H1 (cell line): Measurements from ENCODE around the gene SLC7A14. TPM values are rescaled to one million over a fixed set of nuclear protein-coding genes. Genes with fewer than 3 reads are reported as not detected.

ENCODE experiments used
- CTCF ChIA-PET: fragments of 300-600 bp; sonication (Branson Sonifier 250); formaldehyde crosslinking; loops from one replicate; lab custom pipeline; 2021; ENCODE audit not compliant: partially characterized antibody; lab: Charles Lee
- POLR2A ChIA-PET: fragments of 300-600 bp; sonication (Branson Sonifier 250); formaldehyde crosslinking; loops from one replicate; lab custom pipeline; 2021; ENCODE audit warnings: inconsistent platforms; ENCODE audit not compliant: partially characterized antibody; lab: Charles Lee
- DNase-seq, 2 experiments: peaks; one replicate each; pipeline versions ENCODE4 v3.0.0 to v3.0.0-alpha.2; 2010 to 2022; ENCODE audit warnings: low spot score in 2 of 2, low read depth in 1 of 2, mixed read lengths in 1 of 2
- FAIRE-seq: peaks from 2 replicates; lab custom pipeline; 2011; peaks lifted over from hg19 to GRCh38; lab: Jason Lieb, UNC
- H2AFZ ChIP-seq: 2 replicates; pipeline ENCODE4 v1.8.1; 2012; ENCODE audit warnings: low read length, inconsistent platforms
- H2AK5ac ChIP-seq: 2 replicates; pipeline ENCODE4 v1.6.1; 2013; ENCODE audit warnings: low read depth, low read length
- H2BK120ac ChIP-seq: replicated peaks from 2 replicates; pipeline ENCODE3; 2013; ENCODE audit warnings: low read depth, low read length, inconsistent platforms
- H2BK12ac ChIP-seq: 2 replicates; pipeline ENCODE4 v1.6.1; 2013; ENCODE audit warnings: low read depth, low read length
- H2BK15ac ChIP-seq: 2 replicates; pipeline ENCODE4 v1.6.1; 2013; ENCODE audit warnings: low read length
- H2BK20ac ChIP-seq: 2 replicates; pipeline ENCODE4 v1.6.1; 2013; ENCODE audit warnings: low read length
- H2BK5ac ChIP-seq: 2 replicates; pipeline ENCODE4 v1.6.1; 2013; ENCODE audit warnings: low read depth, low read length
- H3K14ac ChIP-seq: 2 replicates; pipeline ENCODE4 v1.6.1; 2013; ENCODE audit warnings: inconsistent platforms; ENCODE audit not compliant: insufficient read length
- H3K18ac ChIP-seq: 2 replicates; pipeline ENCODE4 v1.6.1; 2013; ENCODE audit warnings: low read length; ENCODE audit errors: extremely low read depth
- H3K23ac ChIP-seq: 2 replicates; pipeline ENCODE4 v1.6.1; 2013; ENCODE audit warnings: inconsistent platforms; ENCODE audit not compliant: insufficient read length
- H3K23me2 ChIP-seq: 2 replicates; pipeline ENCODE4 v1.6.1; 2013; ENCODE audit warnings: low read depth, low read length
- H3K27ac ChIP-seq: 2 replicates; pipeline ENCODE4 v1.6.1; 2011; ENCODE audit warnings: low read depth, low read length, inconsistent platforms
- H3K27me3 ChIP-seq, 4 experiments: replicated peaks in 1 of 4; 1 replicate in 1 of 4; 2 replicates in 3 of 4; pipeline versions ENCODE4 v1.6.1 to v1.8.1; 2011 to 2013; ENCODE audit warnings: low read length in 3 of 4, mild to moderate bottlenecking in 3 of 4, inconsistent platforms in 2 of 4, mixed read lengths in 2 of 4, moderate library complexity in 1 of 4; ENCODE audit not compliant: control insufficient read depth in 3 of 4, insufficient read depth in 3 of 4; ENCODE audit errors: extremely low read depth in 1 of 4
- H3K36me3 ChIP-seq, 4 experiments: 2 replicates each; pipeline versions ENCODE4 v1.6.1 to v1.8.1; 2011 to 2013; ENCODE audit warnings: mild to moderate bottlenecking in 4 of 4, low read length in 3 of 4, moderate library complexity in 2 of 4, control low read depth in 1 of 4, inconsistent platforms in 1 of 4; ENCODE audit not compliant: insufficient read depth in 4 of 4, control insufficient read depth in 2 of 4
- H3K4ac ChIP-seq: replicated peaks from 2 replicates; pipeline ENCODE3; 2013; ENCODE audit warnings: low read length, low read depth, mixed read lengths, inconsistent platforms; ENCODE audit not compliant: insufficient read length
- H3K4me1 ChIP-seq, 4 experiments: replicated peaks in 1 of 4; 1 replicate in 1 of 4; 2 replicates in 3 of 4; pipeline versions ENCODE4 v1.6.1 to v1.8.1; 2011 to 2013; ENCODE audit warnings: low read length in 3 of 4, inconsistent platforms in 2 of 4, mixed read lengths in 1 of 4; ENCODE audit not compliant: insufficient read depth in 4 of 4, control insufficient read depth in 3 of 4
- H3K4me2 ChIP-seq, 2 experiments: 2 replicates each; pipeline versions ENCODE4 v1.6.1 to v1.8.1; 2011 to 2013; ENCODE audit warnings: low read depth in 2 of 2, low read length in 2 of 2, control low read depth in 1 of 2, inconsistent platforms in 1 of 2, mild to moderate bottlenecking in 1 of 2; ENCODE audit not compliant: insufficient read depth in 1 of 2
- H3K4me3 ChIP-seq, 4 experiments: fragments of 200-600, 300-600 bp in 1 of 4; sonication (generic), shearing (Covaris generic), sonication (Bioruptor Twin) in 1 of 4; 2 replicates each; pipeline versions ENCODE4 v1.5.1 to v1.8.1; 2011 to 2016; ENCODE audit warnings: low read length in 4 of 4, low read depth in 3 of 4, control low read depth in 2 of 4, inconsistent platforms in 2 of 4, mild to moderate bottlenecking in 2 of 4, mixed read lengths in 1 of 4, moderate library complexity in 1 of 4; ENCODE audit not compliant: insufficient read depth in 2 of 4; ENCODE audit errors: extremely low read depth in 1 of 4
- H3K56ac ChIP-seq: replicated peaks from 2 replicates; pipeline ENCODE3; 2013; ENCODE audit warnings: low read depth, mild to moderate bottlenecking, mixed read lengths, low read length, inconsistent platforms; ENCODE audit not compliant: insufficient read length
- H3K79me1 ChIP-seq: 2 replicates; pipeline ENCODE4 v1.6.1; 2013; ENCODE audit warnings: low read depth, low read length, control low read depth
- H3K79me2 ChIP-seq, 2 experiments: 2 replicates each; pipeline versions ENCODE4 v1.6.1 to v1.8.1; 2012 to 2013; ENCODE audit warnings: low read length in 2 of 2, mild to moderate bottlenecking in 2 of 2, inconsistent platforms in 1 of 2; ENCODE audit not compliant: insufficient read depth in 2 of 2, control insufficient read depth in 1 of 2
- H3K9ac ChIP-seq, 4 experiments: replicated peaks in 1 of 4; 1 replicate in 1 of 4; 2 replicates in 3 of 4; pipeline versions ENCODE4 v1.6.1 to v1.8.1; 2011 to 2013; ENCODE audit warnings: low read depth in 3 of 4, low read length in 3 of 4, control low read depth in 2 of 4, mild to moderate bottlenecking in 2 of 4, moderate library complexity in 2 of 4, inconsistent platforms in 1 of 4; ENCODE audit errors: extremely low read depth in 1 of 4
- H3K9me3 ChIP-seq, 2 experiments: 2 replicates each; pipeline versions ENCODE4 v1.6.1 to v1.8.1; 2012 to 2013; ENCODE audit warnings: mild to moderate bottlenecking in 2 of 2, moderate library complexity in 2 of 2, control low read depth in 1 of 2, inconsistent platforms in 1 of 2, low read depth in 1 of 2, low read length in 1 of 2, mixed read lengths in 1 of 2; ENCODE audit not compliant: insufficient read depth in 2 of 2
- H4K20me1 ChIP-seq, 2 experiments: replicated peaks in 1 of 2; 2 replicates each; pipeline versions ENCODE3 to v1.8.1; 2011 to 2013; ENCODE audit warnings: inconsistent platforms in 2 of 2, low read length in 2 of 2, mild to moderate bottlenecking in 1 of 2; ENCODE audit not compliant: insufficient read depth in 2 of 2, control insufficient read depth in 1 of 2
- H4K5ac ChIP-seq: 2 replicates; pipeline ENCODE4 v1.6.1; 2013; ENCODE audit warnings: low read length, low read depth, mixed read lengths, inconsistent platforms; ENCODE audit not compliant: insufficient read length
- H4K8ac ChIP-seq: 2 replicates; pipeline ENCODE4 v1.8.0; 2013; ENCODE audit warnings: mild to moderate bottlenecking, moderate library complexity, low read length, inconsistent platforms; ENCODE audit not compliant: insufficient read depth; ENCODE audit errors: extremely low read depth
- H4K91ac ChIP-seq: replicated peaks from 2 replicates; pipeline ENCODE3; 2013; ENCODE audit warnings: low read length, mixed read lengths, inconsistent platforms; ENCODE audit not compliant: insufficient read length
- CBX5 ChIP-seq: fragments of 300-800, 300-1000 bp; sonication (generic); IDR thresholded peaks from 2 replicates; pipeline ENCODE4 v1.7.1; 2016; ENCODE audit warnings: antibody characterized with exemption, low read length, low read depth
- CHD2 ChIP-seq: IDR thresholded peaks from 2 replicates; pipeline ENCODE4 v1.6.1; 2012; ENCODE audit warnings: low read length, improper control_type of control experiment
- CTBP2 ChIP-seq: IDR thresholded peaks from 2 replicates; pipeline ENCODE4 v1.7.0; 2011; ENCODE audit warnings: borderline replicate concordance, mild to moderate bottlenecking, moderate library complexity, mixed read lengths, low read length; ENCODE audit not compliant: insufficient read depth, insufficient read length
- GTF2F1 ChIP-seq: IDR thresholded peaks from 2 replicates; pipeline ENCODE4 v1.6.1; 2012; ENCODE audit warnings: low read depth, low read length, improper control_type of control experiment, borderline replicate concordance
- KDM1A ChIP-seq: fragments of 200-600, 300-600 bp; sonication (generic); IDR thresholded peaks from 2 replicates; pipeline ENCODE4 v1.7.1; 2016; ENCODE audit warnings: mild to moderate bottlenecking, low read length, borderline replicate concordance
- KDM5A ChIP-seq: fragments of 200-600 bp; IDR thresholded peaks from 2 replicates; pipeline ENCODE4 v1.7.1; 2012; ENCODE audit warnings: mild to moderate bottlenecking, low read length, inconsistent platforms, mixed read lengths
- NANOG ChIP-seq: IDR thresholded peaks from 2 replicates; pipeline ENCODE4 v1.6.1; 2011; ENCODE audit warnings: low read length, low read depth, mild to moderate bottlenecking, inconsistent platforms; ENCODE audit not compliant: insufficient read depth, poor library complexity, severe bottlenecking
- POLR2A ChIP-seq, 2 experiments: IDR thresholded peaks; 1 replicate in 1 of 2; 2 replicates in 1 of 2; pipeline ENCODE4 v1.6.1; 2011; ENCODE audit warnings: low read depth in 2 of 2, low read length in 2 of 2, mild to moderate bottlenecking in 2 of 2; ENCODE audit errors: control extremely low read depth in 1 of 2
- POU5F1 ChIP-seq: IDR thresholded peaks from 2 replicates; pipeline ENCODE4 v1.6.1; 2011; ENCODE audit warnings: low read depth, mild to moderate bottlenecking, low read length, moderate library complexity
- TAF1 ChIP-seq: IDR thresholded peaks from 2 replicates; pipeline ENCODE4 v1.6.1; 2011; ENCODE audit warnings: mild to moderate bottlenecking, low read depth, low read length
- WGBS, 2 experiments: shearing (Covaris generic) in 1 of 2; methylation state at CpG; one replicate each; pipeline versions ENCODE4 v1.1.6 to v1.1.7; 2013 to 2015; ENCODE audit warnings: low lambda C conversion rate in 2 of 2, mixed read lengths in 2 of 2, inconsistent platforms in 1 of 2, low coverage in 1 of 2, missing lambda C conversion rate in 1 of 2; ENCODE audit not compliant: insufficient replicate concordance in 2 of 2, insufficient coverage in 1 of 2, insufficient read length in 1 of 2; ENCODE audit errors: extremely low coverage in 1 of 2, missing lambda C conversion rate in 1 of 2; 5-methylcytosine and 5-hydroxymethylcytosine counted together
- polyA plus RNA-seq, 7 experiments: library from polyadenylated mRNA; depleted of rRNA in 3 of 7; stranded (reverse) in 5 of 7; unstranded in 2 of 7; fragments of >200 nt in 5 of 7; fragments of 200-250 nt in 2 of 7; gene quantifications; 1 replicate in 5 of 7; 2 replicates in 1 of 7; 4 replicates in 1 of 7; pipeline versions ENCODE4 v1.2.1 to v1.2.3, GENCODE V29; 2011 to 2013; ENCODE audit warnings: missing spikeins in 2 of 7, mixed read lengths in 2 of 7
- total RNA-seq: library from RNA; stranded (reverse); fragmentation: NEBNext Ultra II Directional; extraction: Animal tissue kit (Norgen Biotek cat#: 25700); gene quantifications from 2 replicates; pipeline ENCODE4 v1.2.1, GENCODE V29; 2021

SLC7A14 gene
- total and polyA plus RNA-seq, 2 of the 8 experiments (the other 6 are each of a cell fraction or from before 2014, with no cell fraction given): 0.21 to 0.95 TPM

DNA sequence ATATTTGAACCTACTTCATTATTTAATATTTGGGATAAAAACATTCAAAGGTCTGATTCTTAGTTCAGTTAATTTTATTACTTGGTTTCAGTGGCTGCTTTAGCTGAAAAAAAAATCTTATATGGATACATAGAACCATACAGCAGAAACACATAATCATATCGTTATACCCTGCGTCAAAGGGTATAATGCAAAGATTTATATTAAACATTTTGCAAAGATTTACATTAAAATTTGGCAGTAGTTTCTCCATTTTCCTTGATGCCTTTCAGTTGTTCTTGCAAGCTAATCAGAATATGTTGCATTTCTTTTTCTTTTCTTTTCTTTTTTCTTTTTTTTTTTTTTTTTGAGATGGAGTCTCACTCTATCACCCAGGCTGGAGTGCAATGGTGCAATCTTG is 135.8 kb downstream of the SLC7A14 start:
- H2AFZ ChIP-seq: no peak overlapping the region
- 88% methylated on average over 2 of the region's 2 CpGs; no CpG with 5 or more reads in 1 of the 2 experiments for WGBS, 2 experiments
- no peaks in the 10 kb centered on the region for H3K9me3 ChIP-seq
- H3K36me3 ChIP-seq: no peaks in the 10 kb centered on the region
- no peak overlapping the region for H2BK20ac ChIP-seq
- H2BK5ac ChIP-seq: no peak overlapping the region
- no peak overlapping the region for H3K4me3 ChIP-seq
- H4K8ac ChIP-seq: no peak overlapping the region
- no peak overlapping the region for H2BK15ac ChIP-seq
- H3K14ac ChIP-seq: no peak overlapping the region
- H3K4me2 ChIP-seq: no peak overlapping the region
- no peak overlapping the region for H4K91ac ChIP-seq
- no peaks in the 10 kb centered on the region for H3K4me1 ChIP-seq
- no peaks in the 10 kb centered on the region for H3K23me2 ChIP-seq
- no peak overlapping the region for H2AK5ac ChIP-seq
- H3K56ac ChIP-seq: no peak overlapping the region
- no peak overlapping the region for H3K23ac ChIP-seq
- no peaks in the 10 kb centered on the region for H3K79me2 ChIP-seq
- no peak overlapping the region for H2BK12ac ChIP-seq
- H3K27me3 ChIP-seq: no peaks in the 10 kb centered on the region
- no peak for FAIRE-seq
- POLR2A ChIA-PET: no interaction called here
- H3K9ac ChIP-seq: no peak overlapping the region
- no peaks in the 10 kb centered on the region for H3K79me1 ChIP-seq
- H4K20me1 ChIP-seq: no peaks in the 10 kb centered on the region
- CTCF ChIA-PET: interaction anchor here (0.8 to 1.0 kb wide), 2 partner anchors 19 to 49 kb away, joined by 3 read pairs; no protein-coding TSS in a partner anchor
- no peak overlapping the region for H3K27ac ChIP-seq
- no peak overlapping the region for H2BK120ac ChIP-seq
- no peak overlapping the region for H3K18ac ChIP-seq
- TF ChIP-seq NANOG (no peak), KDM5A (no peak), GTF2F1 (no peak), POLR2A (IDR thresholded peaks at IDR 0.05; ENCODE audit: control extremely low read depth in 1 of 2, low read depth in 2 of 2, low read length in 2 of 2) (no peak), POU5F1 (no peak), CHD2 (no peak), TAF1 (no peak), CTBP2 (no peak), KDM1A (no peak), CBX5 (no peak)
- no peak overlapping the region for H4K5ac ChIP-seq
- DNase-seq: no peak
- H3K4ac ChIP-seq: no peak overlapping the region
